Left lobe of liver (tissue), 2 donors: ENCODE measurements around the gene SPTBN2. TPM values are rescaled to one million over a fixed set of nuclear protein-coding genes. Genes with fewer than 3 reads are reported as not detected.
A peak's percentile ranks its signal among the peaks of the same experiment; 100 is the strongest.

Experiments used
- ATAC-seq: fragments of 200-7000 bp; cut with Tn5 transposase; one replicate; pipeline ENCODE4 v1.9.1; 2020; ENCODE audit warnings: mild to moderate bottlenecking, moderate library complexity
- DNase-seq: peaks from one replicate; pipeline ENCODE4 v3.0.0-alpha.2; 2020; ENCODE audit warnings: low spot score
- total RNA-seq: library from RNA; stranded (reverse); gene quantifications from one replicate; pipeline ENCODE4 v1.2.1, GENCODE V29; 2021
- donor health status: DM: no; HTN: no; CAD: no; lungs with moderate emphysema.
- donor health status: DM: no; HTN: yes; CAD: no.

SPTBN2 gene
- 55.1 TPM for total RNA-seq

GRCh38 chr11:66728693-66729385 lies at the start of gene SPTBN2:
SPTBN2 (minus strand) TSS chr11:66729216; CDS start chr11:66721240, 7,976 bp downstream.
- no peak for DNase-seq
- no peak for ATAC-seq

GRCh38 chr11:66768818-66769217 lies 39.8 kb upstream of the SPTBN2 start:
- ATAC-seq = no peak

DNA sequence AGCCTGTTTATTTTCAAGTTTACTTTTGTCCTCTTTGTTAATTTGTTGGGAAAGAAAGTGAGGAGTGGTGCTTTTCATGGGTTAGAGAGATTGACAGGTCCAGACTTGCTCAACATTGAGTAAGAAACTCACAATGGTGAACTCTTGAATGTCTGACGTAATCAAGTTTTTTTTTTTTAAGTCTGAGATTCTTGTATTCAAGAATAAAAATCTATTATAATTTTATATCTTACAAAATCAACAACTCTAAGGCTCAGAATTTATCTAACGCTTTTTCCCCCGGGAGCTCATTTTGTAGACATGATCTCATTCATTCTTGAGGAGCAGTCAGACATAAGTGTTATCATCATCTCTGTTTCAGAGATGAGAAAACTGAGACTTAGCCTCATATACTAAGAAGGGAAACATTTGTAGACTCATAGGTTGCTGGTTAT lies 39.1 kb upstream of the SPTBN2 start:
- no peak for DNase-seq
- ATAC-seq = no peak

More at GRCh38 chr11:66768818-66769217, 39.8 kb upstream of the SPTBN2 start:
- DNase-seq = no peak

GRCh38 chr11:66767666-66768065 lies 38.6 kb upstream of the SPTBN2 start:
- ATAC-seq (no peak), DNase-seq (no peak)

DNA sequence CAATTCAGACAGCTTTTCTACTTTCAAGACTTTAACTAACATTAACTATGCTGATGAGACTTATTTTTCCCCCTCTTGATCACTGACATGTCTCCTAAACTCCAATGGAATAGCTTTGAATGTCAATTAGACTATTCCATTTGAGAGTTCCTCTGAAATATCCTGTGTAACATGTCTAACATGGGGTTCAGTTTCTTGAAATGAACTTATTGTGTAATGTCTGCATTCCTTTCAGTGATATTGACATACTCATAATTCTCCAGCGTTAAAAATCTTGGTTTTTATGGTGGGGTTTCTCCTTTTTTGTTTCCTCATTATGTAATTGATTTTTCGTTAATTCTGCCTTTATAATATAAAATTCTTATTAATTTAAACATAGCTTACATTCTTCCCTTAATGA lies 37.7 kb upstream of the SPTBN2 start:
- ATAC-seq (no peak), DNase-seq (no peak)

GRCh38 chr11:66762088-66762487 lies 33.1 kb upstream of the SPTBN2 start:
- DNase-seq (no peak), ATAC-seq (no peak)

GRCh38 chr11:66752148-66752547 lies 23.1 kb upstream of the SPTBN2 start:
- ATAC-seq (no peak), DNase-seq (no peak)

GRCh38 chr11:66749091-66749490 lies 20.1 kb upstream of the SPTBN2 start:
- no peak for ATAC-seq
- no peak for DNase-seq

DNA sequence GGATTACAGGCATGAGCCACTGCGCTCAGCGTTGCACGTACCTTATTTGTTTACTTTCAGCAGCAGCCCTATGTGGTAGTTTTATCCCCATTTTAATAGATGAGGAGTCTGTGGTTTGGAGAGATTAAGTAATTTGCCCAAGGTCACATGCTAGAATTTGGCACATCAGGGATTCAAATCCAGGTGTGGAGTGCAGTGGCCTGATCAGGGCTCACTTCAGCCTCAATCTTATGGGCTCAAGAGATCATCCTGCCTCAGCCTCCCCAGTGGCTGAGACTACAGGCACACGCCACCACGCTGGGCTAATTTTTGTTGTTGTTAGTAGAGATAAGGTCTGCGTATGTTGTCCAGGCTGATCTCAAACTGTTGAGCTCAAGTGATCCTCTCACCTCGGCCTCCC lies 18.5 kb upstream of the SPTBN2 start:
- no peak for ATAC-seq
- no peak for DNase-seq

DNA sequence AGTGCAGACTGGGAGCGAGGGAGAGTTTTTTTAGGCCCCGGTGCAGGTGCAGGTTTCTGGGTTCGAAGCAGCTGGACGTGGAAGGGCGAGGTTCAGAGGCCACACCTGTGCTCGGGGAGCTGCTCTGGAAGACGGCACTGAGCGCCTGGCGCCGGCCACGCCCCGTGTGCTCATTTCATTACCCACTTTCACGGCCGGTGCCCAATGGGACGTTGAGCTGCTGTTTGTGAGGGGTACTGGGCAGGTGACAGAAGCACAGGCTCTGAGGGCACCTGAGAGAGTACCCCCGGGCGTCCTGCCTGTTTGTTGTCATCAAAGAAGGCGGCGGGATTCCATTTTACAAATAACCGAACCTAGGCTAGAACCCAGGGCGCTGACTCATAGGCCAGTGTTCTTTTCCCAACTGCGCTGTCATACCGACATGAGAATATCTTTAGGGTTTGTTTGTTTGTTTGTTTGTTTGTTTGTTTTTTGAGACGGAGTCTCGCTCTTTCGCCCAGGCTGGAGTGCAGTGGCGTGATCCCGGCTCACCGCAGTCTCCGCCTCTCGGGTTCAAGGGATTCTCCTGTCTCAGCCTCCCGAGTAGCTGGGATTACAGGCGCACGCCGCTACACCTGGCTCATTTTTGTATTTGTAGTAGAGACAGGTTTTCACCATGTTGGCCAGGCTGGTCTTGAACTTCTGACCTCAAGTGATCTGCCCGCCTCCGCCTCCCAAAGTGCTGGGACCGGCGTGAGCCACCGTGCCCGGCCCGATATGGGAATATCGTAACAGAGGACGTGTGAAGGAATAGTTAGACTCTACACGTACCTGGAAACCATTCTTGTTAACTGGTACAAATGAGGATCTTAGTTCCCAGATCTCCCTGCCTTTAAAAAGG lies 16.6 kb upstream of the SPTBN2 start:
- ATAC-seq (peak; percentile 48), DNase-seq (no peak)

- peak; percentile 94 for DNase-seq
- peak; percentile 96 for ATAC-seq
These were observed 15.7 kb upstream of the SPTBN2 start for GRCh38 chr11:66744485-66745355.

DNA sequence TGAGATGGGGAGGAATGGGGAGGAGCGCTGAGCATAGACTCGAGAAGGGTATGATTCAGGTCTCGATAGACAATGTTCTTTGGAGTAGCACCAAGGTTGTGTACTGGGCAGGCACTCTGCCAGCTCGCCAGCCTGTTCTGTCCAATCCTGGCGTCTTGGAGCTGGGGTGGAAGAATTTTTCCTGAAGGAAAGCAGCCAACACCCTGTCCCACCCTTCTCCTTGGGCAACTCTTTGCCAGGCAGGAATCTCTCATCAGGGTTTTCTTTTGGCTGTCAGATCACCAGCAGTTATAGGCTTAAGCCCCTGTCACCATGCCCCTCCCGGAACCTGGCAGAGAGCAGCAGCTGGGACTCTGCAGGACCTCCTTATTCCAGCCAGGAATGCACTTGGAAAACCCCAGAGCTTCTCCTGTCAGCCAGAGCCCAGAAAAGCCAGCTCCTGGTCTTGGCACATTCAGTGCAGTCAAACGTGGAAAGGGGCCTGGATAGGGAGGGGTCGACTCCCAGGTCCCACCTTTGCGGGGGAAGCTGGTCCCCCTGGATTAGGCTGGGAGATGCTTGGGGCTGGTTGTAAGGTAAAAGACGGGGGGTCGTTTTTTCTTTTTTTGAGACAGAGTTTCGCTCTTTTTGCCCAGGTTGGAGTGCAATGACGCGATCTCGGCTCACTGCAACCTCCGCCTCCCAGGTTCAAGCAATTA lies 14.4 kb upstream of the SPTBN2 start:
- DNase-seq (no peak), ATAC-seq (no peak)

DNA sequence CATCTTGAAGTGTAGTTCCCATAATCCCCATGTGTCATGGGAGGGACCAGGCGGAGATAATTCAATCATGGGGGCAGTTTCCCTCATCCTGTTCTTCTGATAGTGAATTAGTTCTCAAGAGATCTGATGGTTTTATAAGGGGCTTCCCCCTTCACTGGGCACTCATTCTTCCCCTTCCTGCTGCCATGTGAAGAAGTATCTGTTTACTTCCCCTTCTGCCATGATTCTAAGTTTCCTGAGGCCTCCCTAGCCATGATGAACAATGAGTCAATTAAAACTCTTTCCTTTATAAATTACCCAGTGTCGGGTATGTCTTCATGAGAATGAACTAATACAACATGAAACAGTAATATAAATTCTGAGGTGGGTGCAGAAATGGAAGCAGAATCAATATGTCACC lies 12.1 kb upstream of the SPTBN2 start:
- DNase-seq (no peak), ATAC-seq (no peak)

DNA sequence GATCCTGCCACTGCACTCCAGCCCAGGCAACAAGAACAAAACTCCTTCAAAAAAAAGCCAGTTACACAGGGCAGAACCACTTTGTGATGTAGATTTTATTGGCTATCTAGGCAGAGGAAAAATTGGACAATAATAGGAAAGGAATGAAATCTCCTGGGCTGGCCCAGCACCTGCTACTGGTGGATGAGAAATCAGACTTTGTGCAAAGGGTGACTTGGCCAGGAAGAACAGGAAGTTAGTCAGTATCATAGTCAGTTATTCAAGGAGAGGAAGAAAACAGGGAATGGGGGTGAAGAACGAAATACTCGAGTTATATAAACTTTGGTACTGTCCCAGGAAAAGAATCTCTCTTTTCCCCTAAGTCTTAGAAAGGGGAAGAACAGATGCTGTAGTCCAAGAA lies 11.0 kb upstream of the SPTBN2 start:
- ATAC-seq (no peak), DNase-seq (no peak)

DNA sequence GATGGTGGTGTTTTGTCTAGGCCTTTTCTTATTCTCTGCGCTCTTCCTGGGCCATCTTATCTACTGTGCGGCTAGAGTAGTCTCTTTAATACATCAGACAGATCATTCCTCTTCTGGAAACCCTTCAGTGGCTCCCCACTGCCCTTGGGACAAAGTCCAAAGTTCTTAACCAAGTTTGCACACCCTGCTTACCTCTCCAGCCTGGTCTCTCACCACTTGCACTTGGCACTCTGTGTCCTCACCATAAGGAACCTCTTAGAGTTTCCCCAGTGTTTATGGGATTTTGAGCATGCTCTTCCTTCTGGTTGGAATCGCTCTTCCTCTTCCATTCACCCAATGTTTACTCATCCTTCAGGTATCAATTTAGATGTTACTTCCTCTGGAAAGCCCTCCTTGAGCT lies 5.2 kb upstream of the SPTBN2 start:
- ATAC-seq = peak; percentile 13
- DNase-seq = no peak

GRCh38 chr11:66729447-66729846 lies 431 bp upstream of the SPTBN2 start:
- DNase-seq (no peak), ATAC-seq (no peak)

- peak; percentile 61 for DNase-seq
- peak; percentile 58 for ATAC-seq
These were observed 851 bp downstream of the SPTBN2 start for GRCh38 chr11:66728038-66728692.

DNA sequence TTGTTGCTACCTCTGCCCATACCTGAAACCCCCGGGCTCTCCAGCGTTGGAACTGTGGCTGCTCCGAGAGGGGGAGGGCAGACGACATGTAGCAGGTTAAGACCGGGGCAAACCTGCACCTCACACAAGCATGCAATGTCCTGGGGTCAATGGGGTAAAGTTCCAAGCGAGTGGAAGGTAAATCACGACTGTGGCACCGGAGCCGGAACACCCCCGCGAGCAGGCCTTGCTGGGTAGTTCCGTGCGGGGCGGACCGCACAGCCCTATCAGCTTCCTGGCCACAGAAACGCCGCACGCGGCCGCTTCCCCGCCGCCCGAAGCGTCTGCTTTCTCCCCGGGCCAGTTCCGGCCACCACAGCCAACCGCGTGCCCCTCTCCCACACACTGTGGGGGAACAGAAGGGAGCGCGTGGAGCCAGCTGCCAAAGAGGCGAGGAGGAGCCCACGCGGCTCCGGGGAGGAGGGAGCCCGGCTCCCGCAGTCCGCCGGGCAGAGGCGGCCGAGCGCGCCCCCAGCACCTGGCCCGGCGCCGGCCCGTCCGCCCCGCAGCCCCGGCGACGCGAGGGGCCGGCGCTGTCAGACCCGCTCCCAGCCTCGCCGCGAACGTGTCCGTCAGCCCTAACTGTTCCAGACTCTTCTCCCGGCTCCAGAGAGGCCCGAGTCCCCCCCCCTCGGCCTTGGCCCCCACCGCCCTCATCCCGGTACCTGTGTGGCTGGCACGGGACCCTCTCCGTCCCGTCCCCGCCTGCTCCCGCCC lies 1.6 kb downstream of the SPTBN2 start:
- peak; percentile 87 for DNase-seq
- ATAC-seq = peak; percentile 71

- DNase-seq (no peak), ATAC-seq (no peak)
These were observed 3.4 kb downstream of the SPTBN2 start for GRCh38 chr11:66725647-66726046.
